CD4-positive, CD25-positive, alpha-beta regulatory T cell (primary cell): ENCODE results near the gene CEMIP2. TPM values are rescaled to one million over a fixed set of nuclear protein-coding genes. Genes with fewer than 3 reads are reported as not detected.

Experiments
- ATAC-seq, 2 donors: fragments of 150-1000 bp; cut with Tn5 transposase; one replicate each; pipeline ENCODE4 v1.10.0; 2021; ENCODE audit warnings: low read depth in 2 of 2, moderate number of reproducible peaks in 2 of 2, moderate library complexity in 1 of 2
- DNase-seq, 3 donors: peaks; one replicate each; pipeline versions ENCODE4 v3.0.0 to v3.0.0-alpha.2; 2012 to 2022; ENCODE audit warnings: mixed read lengths in 1 of 3
- H3K27ac ChIP-seq: one replicate; pipeline ENCODE4 v1.7.0; 2013; ENCODE audit warnings: mild to moderate bottlenecking, low read length; ENCODE audit not compliant: insufficient read depth, poor library complexity, severe bottlenecking
- H3K27me3 ChIP-seq: one replicate; pipeline ENCODE4 v1.7.0; 2013; ENCODE audit warnings: low read length; ENCODE audit not compliant: control insufficient read depth, insufficient read depth
- H3K36me3 ChIP-seq: one replicate; pipeline ENCODE4 v1.7.0; 2013; ENCODE audit warnings: mild to moderate bottlenecking, low read length, moderate library complexity; ENCODE audit not compliant: control insufficient read depth, insufficient read depth
- H3K4me1 ChIP-seq: 2 replicates; pipeline ENCODE4 v1.7.0; 2013; ENCODE audit warnings: mild to moderate bottlenecking, low read length; ENCODE audit not compliant: insufficient read depth, control insufficient read depth, poor library complexity, severe bottlenecking
- H3K4me3 ChIP-seq: one replicate; pipeline ENCODE4 v1.7.0; 2013; ENCODE audit warnings: low read depth, mild to moderate bottlenecking, low read length, moderate library complexity
- H3K9me3 ChIP-seq, 2 experiments: 1 replicate in 1 of 2; 2 replicates in 1 of 2; pipeline ENCODE4 v1.7.0; 2013; ENCODE audit warnings: low read length in 2 of 2, mild to moderate bottlenecking in 1 of 2, moderate library complexity in 1 of 2; ENCODE audit not compliant: control insufficient read depth in 2 of 2
- H3K27ac Mint-ChIP-seq, 3 donors: one replicate each; pipeline ENCODE4 v1.8.0; 2020 to 2022; ENCODE audit warnings: mild to moderate bottlenecking in 3 of 3, mixed read lengths in 3 of 3, moderate library complexity in 2 of 3
- H3K27me3 Mint-ChIP-seq: one replicate; pipeline ENCODE4 v1.8.0; 2022; ENCODE audit warnings: mild to moderate bottlenecking, mixed read lengths
- H3K36me3 Mint-ChIP-seq: one replicate; pipeline ENCODE4 v1.8.0; 2020; ENCODE audit warnings: mixed read lengths
- H3K4me1 Mint-ChIP-seq, 4 donors: one replicate each; pipeline ENCODE4 v1.8.0; 2020 to 2022; ENCODE audit warnings: mixed read lengths in 4 of 4, mild to moderate bottlenecking in 1 of 4
- H3K4me3 Mint-ChIP-seq, 4 donors: one replicate each; pipeline ENCODE4 v1.8.0; 2020 to 2022; ENCODE audit warnings: mild to moderate bottlenecking in 4 of 4, mixed read lengths in 4 of 4, moderate library complexity in 3 of 4
- H3K9me3 Mint-ChIP-seq, 7 donors: one replicate each; pipeline ENCODE4 v1.8.0; 2020 to 2022; ENCODE audit warnings: mixed read lengths in 7 of 7, mild to moderate bottlenecking in 3 of 7, moderate library complexity in 2 of 7
- polyA plus RNA-seq, 4 donors: library from polyadenylated mRNA; unstranded; fragments of 300-500 nt; fragmentation: Illumina TruSeq; gene quantifications; one replicate each; pipeline ENCODE4 v1.2.3, GENCODE V29; 2021
- total RNA-seq: library from RNA; stranded (reverse); gene quantifications from one replicate; pipeline ENCODE4 v1.2.3, GENCODE V29; 2022

Gene CEMIP2, protein sequence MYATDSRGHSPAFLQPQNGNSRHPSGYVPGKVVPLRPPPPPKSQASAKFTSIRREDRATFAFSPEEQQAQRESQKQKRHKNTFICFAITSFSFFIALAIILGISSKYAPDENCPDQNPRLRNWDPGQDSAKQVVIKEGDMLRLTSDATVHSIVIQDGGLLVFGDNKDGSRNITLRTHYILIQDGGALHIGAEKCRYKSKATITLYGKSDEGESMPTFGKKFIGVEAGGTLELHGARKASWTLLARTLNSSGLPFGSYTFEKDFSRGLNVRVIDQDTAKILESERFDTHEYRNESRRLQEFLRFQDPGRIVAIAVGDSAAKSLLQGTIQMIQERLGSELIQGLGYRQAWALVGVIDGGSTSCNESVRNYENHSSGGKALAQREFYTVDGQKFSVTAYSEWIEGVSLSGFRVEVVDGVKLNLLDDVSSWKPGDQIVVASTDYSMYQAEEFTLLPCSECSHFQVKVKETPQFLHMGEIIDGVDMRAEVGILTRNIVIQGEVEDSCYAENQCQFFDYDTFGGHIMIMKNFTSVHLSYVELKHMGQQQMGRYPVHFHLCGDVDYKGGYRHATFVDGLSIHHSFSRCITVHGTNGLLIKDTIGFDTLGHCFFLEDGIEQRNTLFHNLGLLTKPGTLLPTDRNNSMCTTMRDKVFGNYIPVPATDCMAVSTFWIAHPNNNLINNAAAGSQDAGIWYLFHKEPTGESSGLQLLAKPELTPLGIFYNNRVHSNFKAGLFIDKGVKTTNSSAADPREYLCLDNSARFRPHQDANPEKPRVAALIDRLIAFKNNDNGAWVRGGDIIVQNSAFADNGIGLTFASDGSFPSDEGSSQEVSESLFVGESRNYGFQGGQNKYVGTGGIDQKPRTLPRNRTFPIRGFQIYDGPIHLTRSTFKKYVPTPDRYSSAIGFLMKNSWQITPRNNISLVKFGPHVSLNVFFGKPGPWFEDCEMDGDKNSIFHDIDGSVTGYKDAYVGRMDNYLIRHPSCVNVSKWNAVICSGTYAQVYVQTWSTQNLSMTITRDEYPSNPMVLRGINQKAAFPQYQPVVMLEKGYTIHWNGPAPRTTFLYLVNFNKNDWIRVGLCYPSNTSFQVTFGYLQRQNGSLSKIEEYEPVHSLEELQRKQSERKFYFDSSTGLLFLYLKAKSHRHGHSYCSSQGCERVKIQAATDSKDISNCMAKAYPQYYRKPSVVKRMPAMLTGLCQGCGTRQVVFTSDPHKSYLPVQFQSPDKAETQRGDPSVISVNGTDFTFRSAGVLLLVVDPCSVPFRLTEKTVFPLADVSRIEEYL (N-terminal part only)
- total RNA-seq (407 TPM), polyA plus RNA-seq (10 to 100 TPM; 25.8 to 29.0 (median 27.9) TPM)

GRCh38 chr9:71768388-71769174, at the start of gene CEMIP2:
Gene CEMIP2 (minus strand): TSS chr9:71768513. CDS start chr9:71750373, 18,140 bp downstream.
- H3K4me3 Mint-ChIP-seq, result peak within 1 kb of the TSS; percentile 96 to 99 (median 98)
- no peaks in the 10 kb centered on the region for H3K9me3 ChIP-seq
- H3K36me3 ChIP-seq, result no peaks in the 10 kb centered on the region
- ATAC-seq (peak; percentile 86 to 87), DNase-seq (peak; percentile 82 to 91 (median 88))
- H3K36me3 Mint-ChIP-seq, result no peaks in the 10 kb centered on the region
- peaks cover 24 to 40% (median 34%) of the 10 kb centered on the region in 4 donors for H3K4me1 Mint-ChIP-seq
- H3K27ac Mint-ChIP-seq, result peak within 1 kb of the TSS; percentile 96 to 99 (median 98)
- no peaks in the 10 kb centered on the region for H3K27me3 ChIP-seq
- H3K27ac ChIP-seq, result peak within 1 kb of the TSS; percentile 96
- H3K9me3 Mint-ChIP-seq, result no peaks in the 10 kb centered on the region
- peaks cover 43% of the 10 kb centered on the region for H3K4me1 ChIP-seq
- peak within 1 kb of the TSS; percentile 98 for H3K4me3 ChIP-seq
- H3K27me3 Mint-ChIP-seq, result peaks cover 13% of the 10 kb centered on the region

GRCh38 chr9:71816916-71817451, 48.7 kb upstream of the CEMIP2 start:
- no peak for DNase-seq
- Histone ChIP-seq H3K9me3 (no peaks in the 10 kb centered on the region), H3K27ac (no peak overlapping the region), H3K27me3 (no peaks in the 10 kb centered on the region), H3K4me3 (no peak overlapping the region), H3K36me3 (no peaks in the 10 kb centered on the region), H3K4me1 (no peaks in the 10 kb centered on the region)
- no peak for ATAC-seq
- no peaks in the 10 kb centered on the region for H3K9me3 Mint-ChIP-seq
- H3K27me3 Mint-ChIP-seq, result peaks cover 4% of the 10 kb centered on the region
- peak overlapping the region in 2 of 3 donors; percentile 24 to 83 for H3K27ac Mint-ChIP-seq
- peak overlapping the region in 1 of 4 donors; percentile 6 for H3K4me3 Mint-ChIP-seq
- no peaks in the 10 kb centered on the region for H3K36me3 Mint-ChIP-seq
- peaks cover 0 to 15% (median 9%) of the 10 kb centered on the region in 4 donors for H3K4me1 Mint-ChIP-seq

GRCh38 chr9:71814815-71815214, 46.5 kb upstream of the CEMIP2 start:
- Histone ChIP-seq H3K27ac (no peak overlapping the region), H3K9me3 (no peaks in the 10 kb centered on the region), H3K4me3 (no peak overlapping the region), H3K36me3 (no peaks in the 10 kb centered on the region), H3K4me1 (no peaks in the 10 kb centered on the region), H3K27me3 (no peaks in the 10 kb centered on the region)
- DNase-seq, result no peak
- Mint-ChIP-seq H3K27ac (peak overlapping the region in 2 of 3 donors; percentile 20 to 78), H3K36me3 (no peaks in the 10 kb centered on the region), H3K9me3 (no peaks in the 10 kb centered on the region), H3K4me3 (no peak overlapping the region), H3K27me3 (peaks cover 4% of the 10 kb centered on the region), H3K4me1 (peaks cover 0 to 15% (median 9%) of the 10 kb centered on the region in 4 donors)
- ATAC-seq, result no peak

GRCh38 chr9:71814226-71814625, 45.9 kb upstream of the CEMIP2 start:
- H3K27me3 ChIP-seq, result no peaks in the 10 kb centered on the region
- H3K27ac Mint-ChIP-seq, result peak overlapping the region in 2 of 3 donors; percentile 20 to 78
- ATAC-seq (no peak), DNase-seq (no peak)
- no peaks in the 10 kb centered on the region for H3K36me3 Mint-ChIP-seq
- no peaks in the 10 kb centered on the region for H3K4me1 ChIP-seq
- H3K36me3 ChIP-seq, result no peaks in the 10 kb centered on the region
- no peaks in the 10 kb centered on the region for H3K9me3 Mint-ChIP-seq
- H3K4me3 Mint-ChIP-seq, result no peak overlapping the region
- no peak overlapping the region for H3K4me3 ChIP-seq
- no peak overlapping the region for H3K27ac ChIP-seq
- H3K4me1 Mint-ChIP-seq, result peaks cover 0 to 15% (median 9%) of the 10 kb centered on the region in 4 donors
- H3K27me3 Mint-ChIP-seq, result peaks cover 4% of the 10 kb centered on the region
- H3K9me3 ChIP-seq, result no peaks in the 10 kb centered on the region

DNA sequence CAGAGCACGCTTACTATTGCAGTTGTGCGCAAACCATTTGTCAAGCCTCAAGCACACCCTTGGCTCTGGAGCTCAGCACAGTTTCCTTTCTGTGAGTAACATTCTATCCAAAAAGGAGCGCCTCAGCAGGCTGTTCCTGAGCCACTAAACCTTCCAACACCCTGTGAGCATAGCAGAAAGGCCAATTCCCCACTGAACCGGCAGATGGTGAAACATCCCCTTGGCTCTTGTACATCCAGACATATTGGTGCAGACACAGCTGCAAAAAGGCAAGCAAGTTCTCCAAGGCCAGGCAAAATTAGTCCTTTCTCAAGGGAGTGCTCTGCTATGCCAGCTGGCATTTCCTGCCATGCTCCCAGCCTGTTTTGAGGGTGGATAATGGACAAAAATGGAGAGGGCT, 44.1 kb upstream of the CEMIP2 start:
- DNase-seq, result no peak
- peak overlapping the region in 1 of 4 donors; percentile 77 for H3K4me3 Mint-ChIP-seq
- peaks cover 0 to 18% (median 7%) of the 10 kb centered on the region in 4 donors for H3K4me1 Mint-ChIP-seq
- H3K4me3 ChIP-seq, result no peak overlapping the region
- H3K27ac Mint-ChIP-seq, result no peak overlapping the region
- H3K36me3 ChIP-seq, result no peaks in the 10 kb centered on the region
- H3K36me3 Mint-ChIP-seq, result no peaks in the 10 kb centered on the region
- H3K27ac ChIP-seq, result no peak overlapping the region
- H3K27me3 ChIP-seq, result no peaks in the 10 kb centered on the region
- H3K9me3 ChIP-seq, result no peaks in the 10 kb centered on the region
- no peak for ATAC-seq
- H3K27me3 Mint-ChIP-seq, result peaks cover 4% of the 10 kb centered on the region
- no peaks in the 10 kb centered on the region for H3K4me1 ChIP-seq
- no peaks in the 10 kb centered on the region for H3K9me3 Mint-ChIP-seq

DNA sequence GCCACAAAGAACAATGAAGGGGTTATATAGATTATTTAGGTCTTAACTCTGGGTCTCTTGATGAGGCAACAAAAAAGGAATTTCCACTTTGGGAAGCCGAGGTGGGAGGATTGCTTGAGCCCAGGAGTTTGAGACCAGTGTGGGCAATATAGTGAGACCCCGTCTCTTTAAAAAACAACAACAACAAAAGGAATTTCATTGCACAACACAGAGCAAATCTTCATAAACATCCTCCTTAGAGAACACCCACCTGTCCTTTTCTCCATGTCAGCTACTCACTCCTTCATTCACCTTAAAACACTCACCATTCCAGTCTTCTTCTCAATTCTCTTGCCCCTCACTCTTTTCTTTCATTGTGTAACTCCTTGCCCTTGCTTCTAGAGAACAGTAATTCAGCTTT, 39.8 kb upstream of the CEMIP2 start:
- no peaks in the 10 kb centered on the region for H3K27me3 ChIP-seq
- no peaks in the 10 kb centered on the region for H3K9me3 ChIP-seq
- DNase-seq (no peak), ATAC-seq (no peak)
- peaks cover 5% of the 10 kb centered on the region for H3K27me3 Mint-ChIP-seq
- H3K27ac ChIP-seq, result no peak overlapping the region
- no peak overlapping the region for H3K4me3 ChIP-seq
- no peaks in the 10 kb centered on the region for H3K9me3 Mint-ChIP-seq
- H3K4me1 Mint-ChIP-seq, result peaks cover 5 to 13% (median 7%) of the 10 kb centered on the region in 4 donors
- no peaks in the 10 kb centered on the region for H3K36me3 Mint-ChIP-seq
- no peaks in the 10 kb centered on the region for H3K36me3 ChIP-seq
- no peak overlapping the region for H3K4me3 Mint-ChIP-seq
- H3K4me1 ChIP-seq, result peaks cover 8% of the 10 kb centered on the region
- peak overlapping the region; percentile 5 to 34 (median 30) for H3K27ac Mint-ChIP-seq
